ENCODE data around the gene ZBTB22.
"Not testable (repeated sequence)": the region's sequence is repeated elsewhere in the genome, so short reads cannot be mapped to it uniquely, and the experiment has no call there.

Gene ZBTB22

GRCh38 chr6:33299237-33299944, 18.2 kb downstream of the ZBTB22 start:
- DNase-seq, result peak; percentile 92 to 95

- peak; percentile 71 to 74 for DNase-seq
Observed at GRCh38 chr6:33298773-33299236, 18.7 kb downstream of the ZBTB22 start, which contains the start of gene RGL2. TSS of gene RGL2 (minus strand) at chr6:33298942. CDS start at chr6:33298610, 332 bp downstream.

- peak; percentile 84 to 85 for DNase-seq
Observed at GRCh38 chr6:33297956-33298772, 19.4 kb downstream of the ZBTB22 start.

- peak in 1 of 2 donors; percentile 15 for DNase-seq
Observed at GRCh38 chr6:33297406-33297955, 20.1 kb downstream of the ZBTB22 start.

GRCh38 chr6:33296797-33297405, 20.6 kb downstream of the ZBTB22 start:
- DNase-seq, result peak in 1 of 2 donors; percentile 1

GRCh38 chr6:33295621-33296369, 21.7 kb downstream of the ZBTB22 start:
- no peak for DNase-seq

- no peak for DNase-seq
Observed at GRCh38 chr6:33294086-33294823, 23.3 kb downstream of the ZBTB22 start.

- DNase-seq, result no peak
Observed at GRCh38 chr6:33292996-33293682, 24.4 kb downstream of the ZBTB22 start.

- DNase-seq, result no peak
Observed at GRCh38 chr6:33290459-33290858, 27.1 kb downstream of the ZBTB22 start.

GRCh38 chr6:33289784-33290315, 27.7 kb downstream of the ZBTB22 start:
- no peak for DNase-seq

GRCh38 chr6:33288921-33289783, 28.4 kb downstream of the ZBTB22 start, which contains the start of the genes PFDN6 and WDR46:
TSS of gene PFDN6 (plus strand) at chr6:33289601. CDS start at chr6:33289857, 256 bp downstream.
TSS of gene WDR46 (minus strand) at chr6:33289239. CDS start at chr6:33289170, 69 bp downstream.
- DNase-seq, result peak; percentile 84 to 89

- DNase-seq, result no peak
Observed at GRCh38 chr6:33288141-33288920, 29.2 kb downstream of the ZBTB22 start.

- no peak for DNase-seq
Observed at GRCh38 chr6:33286946-33287914, 30.3 kb downstream of the ZBTB22 start.

GRCh38 chr6:33285214-33285613, 32.3 kb downstream of the ZBTB22 start:
- not testable (repeated sequence) for DNase-seq

- no peak for DNase-seq
Observed at GRCh38 chr6:33280539-33280938, 37.0 kb downstream of the ZBTB22 start.

GRCh38 chr6:33279971-33280511, 37.5 kb downstream of the ZBTB22 start:
- DNase-seq, result no peak

- no peak for DNase-seq
Observed at GRCh38 chr6:33279257-33279695, 38.3 kb downstream of the ZBTB22 start.
